HG03175 (cell line): ENCODE data around the gene SLC35E4.
A peak's percentile ranks its signal among the peaks of the same experiment; 100 is the strongest.
"Not testable (repeated sequence)": the region's sequence is repeated elsewhere in the genome, so short reads cannot be mapped to it uniquely, and the experiment has no call there.

Source experiments
- ATAC-seq: cut with Tn5 transposase; IDR thresholded peaks from one replicate; pipeline ENCODE4 v1.9.1; 2021; ENCODE audit warnings: mild to moderate bottlenecking, moderate library complexity; ENCODE audit not compliant: unreplicated experiment

SLC35E4 gene

DNA sequence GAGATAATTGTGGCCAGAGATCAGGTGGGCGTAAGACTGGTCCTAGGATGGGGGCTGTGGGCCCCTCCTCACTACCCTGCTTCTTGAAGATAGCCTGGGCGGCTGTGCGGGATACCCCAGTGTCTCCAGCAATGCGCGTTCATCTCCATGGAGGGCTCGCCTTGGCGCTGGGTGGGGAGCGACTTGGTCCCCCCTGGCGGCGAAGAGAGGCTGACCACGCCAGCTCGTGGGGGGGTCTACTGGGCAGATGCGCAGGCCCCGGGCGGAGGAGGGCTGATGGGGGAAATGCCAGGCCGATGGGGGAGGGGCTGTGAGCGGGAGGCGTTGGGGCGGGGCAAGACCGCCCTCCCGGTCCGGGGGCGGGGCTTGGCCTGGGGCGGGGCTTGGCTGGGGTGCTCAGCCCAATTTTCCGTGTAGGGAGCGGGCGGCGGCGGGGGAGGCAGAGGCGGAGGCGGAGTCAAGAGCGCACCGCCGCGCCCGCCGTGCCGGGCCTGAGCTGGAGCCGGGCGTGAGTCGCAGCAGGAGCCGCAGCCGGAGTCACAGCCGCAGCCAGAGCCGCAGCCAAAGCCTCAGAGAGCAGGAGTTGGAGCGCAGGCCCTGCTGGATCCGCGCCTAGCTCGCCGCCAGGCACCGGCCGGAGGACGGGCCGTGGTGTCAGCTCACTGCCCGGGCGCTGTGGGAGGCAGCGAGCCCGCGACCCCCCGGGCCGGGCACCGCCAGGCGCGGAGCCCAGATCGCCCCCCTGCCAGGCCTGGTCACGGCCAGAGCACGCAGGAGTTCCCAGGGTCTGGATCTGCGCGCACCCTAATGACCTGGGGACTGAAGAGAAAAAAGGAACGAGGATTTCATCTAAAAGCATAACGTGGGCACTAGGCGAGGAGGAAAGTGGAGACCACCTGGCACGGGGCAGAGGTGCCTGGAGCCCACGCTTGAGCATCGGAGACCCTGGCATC is at the start of gene SLC35E4:
TSS of gene SLC35E4 (plus strand) at position 509 of the 953 bp plus-strand sequence. CDS start 670 bp downstream, outside the sequence.
- ATAC-seq = peak; percentile 56

DNA sequence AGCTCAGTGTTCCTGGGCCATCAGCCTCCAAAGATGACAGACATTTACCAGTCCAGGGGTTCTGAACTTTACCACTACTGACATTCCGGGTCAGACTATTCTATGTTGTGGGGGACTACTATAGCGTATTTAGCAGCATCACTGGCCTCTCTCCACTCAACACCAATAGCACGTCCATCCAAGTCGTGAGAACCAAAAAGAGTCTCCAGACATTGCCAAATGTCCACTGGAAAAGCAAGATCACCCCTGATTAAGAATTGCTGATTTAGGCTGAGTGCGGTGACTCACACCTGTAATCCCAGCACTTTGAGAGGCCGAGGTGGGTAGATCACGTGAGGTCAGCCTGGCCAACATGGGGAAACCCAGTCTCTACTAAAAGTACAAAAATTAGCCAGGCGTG is 49.2 kb upstream of the SLC35E4 start:
- ATAC-seq = no peak

DNA sequence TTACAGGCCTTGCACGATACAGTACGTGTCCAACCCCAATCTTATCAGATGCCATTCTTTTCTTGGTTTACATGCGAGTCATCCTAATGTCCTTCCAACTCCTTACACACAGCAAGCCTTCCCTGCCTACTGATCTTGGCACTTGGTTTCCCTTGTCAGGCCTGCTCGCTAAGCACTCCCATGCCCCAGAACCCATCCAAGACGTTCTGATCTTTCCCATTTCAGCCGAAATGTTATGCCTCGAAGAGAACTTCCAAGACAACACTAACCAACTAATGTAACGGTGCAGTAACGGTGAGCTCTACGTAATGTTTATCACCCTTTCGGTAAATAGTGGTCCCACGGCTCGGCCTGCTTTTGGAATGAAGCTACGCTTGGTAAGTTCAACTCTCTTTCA is 44.4 kb upstream of the SLC35E4 start:
- no peak for ATAC-seq

- peak; percentile 96 for ATAC-seq
These were observed 43.8 kb upstream of the SLC35E4 start, which contains the start of gene PES1 for GRCh38 chr22:30591588-30592359. Gene PES1 (minus strand): TSS chr22:30591910. CDS start chr22:30591833, 77 bp downstream.

DNA sequence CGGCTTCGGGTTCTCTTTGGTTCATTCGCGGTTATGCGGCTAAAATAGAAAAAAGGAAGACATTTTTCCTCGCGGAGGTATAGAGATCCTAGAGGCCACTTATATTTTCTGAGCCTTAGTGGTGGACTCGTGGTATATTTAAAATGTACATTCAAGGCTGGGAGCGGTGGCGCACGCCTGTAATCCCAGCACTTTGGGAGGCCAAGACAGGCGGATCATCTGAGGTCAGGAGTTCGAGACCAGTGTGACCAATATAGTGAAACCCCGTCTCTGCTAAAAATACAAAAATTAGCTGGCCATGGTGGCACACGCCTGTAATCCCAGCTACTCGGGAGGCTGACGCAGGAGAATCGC is 43.2 kb upstream of the SLC35E4 start:
- ATAC-seq = not testable (repeated sequence)

- no peak for ATAC-seq
These were observed 39.4 kb upstream of the SLC35E4 start for GRCh38 chr22:30596199-30596598.

- ATAC-seq = no peak
These were observed 38.7 kb upstream of the SLC35E4 start for GRCh38 chr22:30596886-30597285.

- no peak for ATAC-seq
These were observed 36.6 kb upstream of the SLC35E4 start for GRCh38 chr22:30598986-30599385.

DNA sequence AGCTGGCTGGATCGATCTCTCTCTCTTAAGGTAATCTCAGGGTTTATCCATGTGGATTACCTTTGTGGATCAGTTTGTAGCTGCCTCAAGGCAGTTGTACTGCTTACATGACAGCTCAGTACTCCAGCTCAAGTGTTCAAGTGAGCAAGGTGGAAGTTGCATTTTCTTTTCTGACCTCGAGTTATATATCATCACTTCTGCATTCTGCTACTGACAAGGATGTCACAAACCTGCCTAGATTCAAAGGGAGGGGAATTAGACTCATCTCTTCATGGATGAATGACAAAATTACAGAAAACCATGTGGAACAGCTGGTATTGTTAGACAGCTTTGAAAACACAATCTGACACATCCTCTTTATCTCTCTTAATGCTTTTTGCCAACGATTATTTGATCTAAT is 34.7 kb upstream of the SLC35E4 start:
- ATAC-seq = no peak

- no peak for ATAC-seq
These were observed 34.1 kb upstream of the SLC35E4 start for GRCh38 chr22:30601464-30601863.

DNA sequence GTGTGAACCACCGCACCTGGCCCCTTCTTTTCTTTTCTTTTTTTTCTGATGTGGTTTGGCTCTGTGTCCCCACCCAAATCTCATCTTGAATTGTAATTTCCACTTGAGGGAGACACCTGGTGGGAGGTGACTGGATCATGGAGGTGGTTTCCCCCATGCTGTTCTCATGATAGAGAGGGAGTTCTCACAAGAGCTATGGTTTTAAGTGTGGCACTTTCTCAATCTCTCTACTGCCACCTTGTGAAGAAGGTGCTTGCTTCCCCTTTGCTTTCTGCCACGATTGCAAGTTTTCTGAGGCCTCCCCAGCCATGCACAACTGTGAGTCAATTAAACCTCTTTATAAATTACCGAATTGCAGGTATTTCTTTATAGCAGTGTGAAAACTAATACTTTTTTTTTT is 33.5 kb upstream of the SLC35E4 start:
- ATAC-seq = no peak

DNA sequence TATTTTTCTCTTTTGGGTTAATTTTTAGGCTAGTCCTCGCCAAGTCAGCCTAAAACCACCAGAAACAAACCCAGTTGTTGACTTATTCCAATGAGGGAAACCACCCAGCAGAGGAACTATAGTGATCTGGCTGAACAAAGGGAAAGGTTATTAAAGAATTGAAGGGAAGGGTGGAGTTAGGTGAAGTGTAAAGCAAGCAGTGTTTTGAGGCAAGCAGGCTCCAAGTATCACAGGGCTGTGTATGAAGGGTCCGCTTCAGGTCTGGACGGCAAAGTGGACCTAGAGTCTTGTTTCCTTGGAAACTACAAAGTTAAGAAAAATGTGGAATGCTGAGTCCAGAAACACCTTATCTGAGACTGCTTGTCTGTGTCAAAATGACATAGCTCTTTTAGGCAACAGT is 31.8 kb upstream of the SLC35E4 start:
- ATAC-seq = no peak

- no peak for ATAC-seq
These were observed 30.9 kb upstream of the SLC35E4 start for GRCh38 chr22:30604723-30605122.

DNA sequence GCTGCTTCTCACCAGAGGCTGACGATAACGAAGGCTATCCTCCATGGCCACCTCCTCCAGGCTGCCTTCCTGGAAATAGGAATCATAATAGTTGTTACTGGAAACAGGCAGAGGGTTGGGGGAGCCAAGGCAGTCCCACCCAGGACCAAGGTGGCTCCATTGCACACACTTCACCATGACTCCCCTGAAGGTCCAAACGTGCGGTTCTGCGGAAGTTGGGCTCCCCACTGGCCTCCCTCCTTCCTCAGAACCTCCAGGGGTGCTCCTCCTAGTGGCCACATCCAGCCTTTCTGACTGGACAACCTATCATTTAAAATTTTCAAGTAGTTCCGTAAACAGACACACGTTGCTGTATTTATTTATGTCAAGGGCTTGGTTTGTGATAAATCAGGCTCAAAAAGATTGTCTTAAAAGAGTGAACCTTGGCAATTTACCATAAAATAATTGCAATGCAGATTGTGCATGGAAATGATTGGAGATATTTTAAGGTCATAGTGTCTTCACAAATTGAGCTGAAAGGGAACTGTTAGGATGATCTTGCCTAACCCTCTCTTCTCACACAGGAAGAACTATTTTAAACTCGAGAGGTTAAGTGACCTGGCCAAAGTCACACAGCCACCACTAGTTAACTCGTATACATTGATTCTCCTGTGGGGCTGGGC is 30.0 kb upstream of the SLC35E4 start:
- ATAC-seq = no peak

DNA sequence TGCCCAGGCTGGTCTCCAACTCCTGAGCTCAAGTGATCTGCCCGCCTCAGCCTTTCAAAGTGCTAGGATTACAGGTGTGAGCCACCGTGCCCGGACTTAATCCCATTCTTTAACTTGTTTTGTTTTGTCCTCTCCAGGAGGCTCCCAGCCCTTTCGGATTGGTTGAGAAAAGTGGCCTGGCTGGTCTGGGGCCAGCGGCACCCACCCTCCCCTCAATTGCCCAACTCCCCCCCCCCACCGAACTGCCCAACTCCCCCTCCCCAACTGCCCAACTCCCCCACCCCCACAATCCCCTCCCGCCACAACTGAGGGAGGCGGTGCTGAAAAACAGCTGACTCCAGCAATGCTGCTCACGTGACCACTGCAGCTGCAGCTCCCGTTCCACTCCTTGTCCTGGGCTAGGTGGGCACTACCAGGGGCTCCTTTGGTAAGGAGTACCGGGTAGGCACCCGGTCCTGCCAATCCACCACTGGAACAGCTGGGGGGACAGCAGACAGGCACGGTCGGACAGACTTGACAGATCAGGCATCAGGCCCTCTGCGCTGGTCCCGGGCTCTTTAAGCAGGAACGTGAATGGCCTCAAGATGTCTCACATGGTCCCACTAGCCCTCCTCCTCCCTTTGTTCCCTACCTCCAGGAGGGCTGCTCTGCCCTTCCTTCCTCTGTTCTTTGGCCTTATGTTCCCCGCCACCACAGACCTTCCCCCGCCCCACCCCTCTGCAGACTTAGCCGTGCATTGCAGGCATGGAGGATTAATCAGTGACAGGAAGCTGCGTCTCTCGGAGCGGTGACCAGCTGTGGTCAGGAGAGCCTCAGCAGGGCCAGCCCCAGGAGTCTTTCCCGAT is 28.9 kb upstream of the SLC35E4 start, which contains the start of gene TCN2:
TSS of gene TCN2 (plus strand) at position 720 of the 845 bp plus-strand sequence. CDS start 158 bp downstream, outside the sequence.
- no peak for ATAC-seq

DNA sequence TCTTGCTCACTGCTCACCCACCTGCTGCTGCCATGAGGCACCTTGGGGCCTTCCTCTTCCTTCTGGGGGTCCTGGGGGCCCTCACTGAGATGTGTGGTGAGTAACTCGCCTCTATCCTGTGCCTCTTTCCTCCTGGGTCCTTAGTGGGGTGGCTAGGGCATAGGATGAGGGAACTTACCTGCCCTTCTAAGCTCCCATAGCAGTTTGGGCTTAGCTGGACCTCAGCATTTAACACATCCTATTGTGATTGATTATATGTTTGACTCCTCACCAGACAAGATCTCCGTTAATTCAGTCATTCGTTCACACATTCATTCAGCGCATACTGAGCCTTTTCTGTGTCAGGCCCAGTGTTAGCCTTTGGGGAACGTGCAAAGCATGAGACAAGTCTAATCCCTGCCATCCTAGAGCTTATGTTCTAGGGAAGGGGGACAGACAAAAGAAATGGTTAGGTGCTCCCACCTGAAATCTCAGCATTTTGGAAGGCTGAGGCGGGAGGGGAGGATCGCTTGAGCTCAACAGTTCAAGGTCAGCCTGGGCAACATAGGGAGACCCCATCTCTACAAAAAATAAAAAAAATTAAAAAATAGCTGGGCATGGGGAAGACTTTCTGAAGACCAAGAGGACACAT is 28.2 kb upstream of the SLC35E4 start:
- no peak for ATAC-seq

DNA sequence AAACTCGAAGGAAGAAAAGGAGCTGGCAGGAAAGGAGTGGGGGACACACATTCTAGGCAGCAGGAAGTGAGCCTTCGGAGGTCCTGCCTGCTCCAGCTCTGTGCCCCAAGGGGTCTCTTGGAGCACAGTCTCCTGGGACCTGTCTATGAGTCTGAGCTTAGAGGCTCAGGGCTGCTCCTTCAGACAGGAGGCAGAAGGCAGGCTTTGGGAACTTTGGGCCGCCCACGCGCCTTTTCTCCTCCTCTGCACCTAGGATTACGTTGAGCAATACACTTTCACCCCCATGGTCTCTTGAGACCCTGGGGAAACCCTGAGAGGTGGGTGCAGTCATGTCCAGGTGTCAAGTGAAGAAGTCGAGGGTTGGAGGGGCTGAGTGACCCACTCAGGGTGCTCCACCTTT is 27.6 kb upstream of the SLC35E4 start:
- ATAC-seq = no peak

- no peak for ATAC-seq
These were observed 26.1 kb upstream of the SLC35E4 start for GRCh38 chr22:30609260-30610185.

- no peak for ATAC-seq
These were observed 25.3 kb upstream of the SLC35E4 start for GRCh38 chr22:30610299-30610698.
